ENCODE measurements around the gene ANLN.

GRCh38 chr7:36472141-36472729 lies 82.6 kb downstream of the ANLN start:
- TF ChIP-seq FOXM1 (IDR thresholded peaks at IDR 0.05; ENCODE audit: borderline replicate concordance) (no peak), NFRKB (IDR thresholded peaks at IDR 0.05) (no peak), SUZ12 (IDR thresholded peaks at IDR 0.05) (no peak), ELF4 (IDR thresholded peaks at IDR 0.05) (no peak), BHLHE40 (IDR thresholded peaks at IDR 0.05; ENCODE audit: borderline replicate concordance) (no peak), ZNF384 (IDR thresholded peaks at IDR 0.05) (no peak), HDGF (IDR thresholded peaks at IDR 0.05; ENCODE audit: borderline replicate concordance) (no peak), FOXK2 (IDR thresholded peaks at IDR 0.05) (no peak), SP1 (IDR thresholded peaks at IDR 0.05) (no peak), ARNT (IDR thresholded peaks at IDR 0.05) (no peak), L3MBTL2 (conservative IDR thresholded peaks at IDR 0.05) (no peak)

Measured in HEK293T (cell line).